Measurements from ENCODE around the gene PKNOX2.

- TF ChIP-seq, protein P1, sequence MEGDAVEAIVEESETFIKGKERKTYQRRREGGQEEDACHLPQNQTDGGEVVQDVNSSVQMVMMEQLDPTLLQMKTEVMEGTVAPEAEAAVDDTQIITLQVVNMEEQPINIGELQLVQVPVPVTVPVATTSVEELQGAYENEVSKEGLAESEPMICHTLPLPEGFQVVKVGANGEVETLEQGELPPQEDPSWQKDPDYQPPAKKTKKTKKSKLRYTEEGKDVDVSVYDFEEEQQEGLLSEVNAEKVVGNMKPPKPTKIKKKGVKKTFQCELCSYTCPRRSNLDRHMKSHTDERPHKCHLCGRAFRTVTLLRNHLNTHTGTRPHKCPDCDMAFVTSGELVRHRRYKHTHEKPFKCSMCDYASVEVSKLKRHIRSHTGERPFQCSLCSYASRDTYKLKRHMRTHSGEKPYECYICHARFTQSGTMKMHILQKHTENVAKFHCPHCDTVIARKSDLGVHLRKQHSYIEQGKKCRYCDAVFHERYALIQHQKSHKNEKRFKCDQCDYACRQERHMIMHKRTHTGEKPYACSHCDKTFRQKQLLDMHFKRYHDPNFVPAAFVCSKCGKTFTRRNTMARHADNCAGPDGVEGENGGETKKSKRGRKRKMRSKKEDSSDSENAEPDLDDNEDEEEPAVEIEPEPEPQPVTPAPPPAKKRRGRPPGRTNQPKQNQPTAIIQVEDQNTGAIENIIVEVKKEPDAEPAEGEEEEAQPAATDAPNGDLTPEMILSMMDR (IDR thresholded peaks at IDR 0.05 in 8 of 11, conservative IDR thresholded peaks at IDR 0.05 in 3 of 11), result no peak
- no peak for TF ChIP-seq POLR2A (IDR thresholded peaks at IDR 0.05)
These were observed 248.0 kb downstream of the PKNOX2 start for GRCh38 chr11:125412509-125412908.
